Activated CD8-positive, alpha-beta memory T cell treated with anti-CD3 and anti-CD28 coated beads for 48 hours (primary cell): ENCODE results near the gene CLEC3A.
A peak's percentile ranks its signal among the peaks of the same experiment; 100 is the strongest.
"Not testable (repeated sequence)": the region's sequence is repeated elsewhere in the genome, so short reads cannot be mapped to it uniquely, and the experiment has no call there.

Experiments
- DNase-seq, 3 experiments: peaks; one replicate each; pipeline ENCODE4 v3.0.0-alpha.2; 2020; ENCODE audit warnings: low read depth in 2 of 3, low spot score in 2 of 3

Gene CLEC3A

GRCh38 chr16:78025631-78026030 is 3.3 kb downstream of the CLEC3A start:
- DNase-seq, result no peak

DNA sequence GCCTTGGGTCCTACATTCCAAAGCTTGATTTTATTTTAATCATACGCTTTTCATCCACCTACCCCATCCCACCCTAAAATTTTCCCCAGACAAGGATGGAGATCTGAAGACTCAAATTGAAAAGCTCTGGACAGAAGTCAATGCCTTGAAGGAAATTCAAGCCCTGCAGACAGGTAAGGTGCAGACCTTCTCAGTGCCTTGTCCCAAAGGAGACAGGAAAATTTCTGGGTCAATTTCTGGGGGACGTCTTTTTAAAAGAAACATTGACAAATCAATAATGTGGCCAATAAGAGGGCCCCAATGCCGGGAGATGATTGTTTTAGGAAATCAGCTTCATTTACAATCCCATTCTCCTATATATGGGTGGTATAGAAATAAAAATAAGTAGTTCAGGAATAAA is 5.7 kb downstream of the CLEC3A start:
- no peak for DNase-seq

DNA sequence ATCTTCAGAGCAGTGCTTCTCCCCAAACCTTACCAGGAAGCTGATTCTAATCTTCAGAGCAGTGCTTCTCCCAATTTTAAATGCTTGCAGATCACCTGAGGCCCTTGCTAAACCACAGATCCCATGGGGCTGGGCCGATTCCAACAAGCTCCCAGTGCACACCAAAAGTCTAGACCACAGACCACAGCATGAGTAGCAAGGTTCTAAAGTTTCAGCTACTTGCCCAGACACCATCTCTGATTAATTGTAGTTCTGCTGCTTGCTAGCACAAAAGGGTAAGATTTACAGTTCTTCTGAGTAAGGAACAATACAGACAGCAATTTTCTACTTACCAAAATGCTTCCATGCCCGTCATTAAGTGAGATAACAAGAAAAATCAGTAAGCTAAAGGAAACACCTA is 12.2 kb downstream of the CLEC3A start:
- no peak for DNase-seq

DNA sequence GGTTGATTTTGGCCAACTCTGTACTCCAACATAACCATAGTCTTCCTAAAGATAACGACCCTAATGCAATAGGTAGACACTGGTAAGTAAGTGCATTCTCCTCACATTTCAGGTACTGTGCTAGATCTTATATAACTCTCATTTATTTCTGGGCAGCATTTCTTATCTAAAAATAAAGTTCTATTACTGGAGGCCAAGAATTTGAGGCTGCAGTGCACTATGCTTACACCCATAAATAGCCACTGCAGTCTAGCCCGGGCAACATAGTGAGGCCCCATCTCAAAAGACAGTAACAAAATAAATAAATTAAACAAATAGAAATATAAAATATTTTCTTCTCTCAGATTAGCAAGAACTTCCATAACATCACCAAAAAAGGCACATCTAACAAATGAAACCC is 12.7 kb downstream of the CLEC3A start:
- DNase-seq, result no peak

GRCh38 chr16:78040396-78040795 is 18.0 kb downstream of the CLEC3A start:
- DNase-seq, result no peak

DNA sequence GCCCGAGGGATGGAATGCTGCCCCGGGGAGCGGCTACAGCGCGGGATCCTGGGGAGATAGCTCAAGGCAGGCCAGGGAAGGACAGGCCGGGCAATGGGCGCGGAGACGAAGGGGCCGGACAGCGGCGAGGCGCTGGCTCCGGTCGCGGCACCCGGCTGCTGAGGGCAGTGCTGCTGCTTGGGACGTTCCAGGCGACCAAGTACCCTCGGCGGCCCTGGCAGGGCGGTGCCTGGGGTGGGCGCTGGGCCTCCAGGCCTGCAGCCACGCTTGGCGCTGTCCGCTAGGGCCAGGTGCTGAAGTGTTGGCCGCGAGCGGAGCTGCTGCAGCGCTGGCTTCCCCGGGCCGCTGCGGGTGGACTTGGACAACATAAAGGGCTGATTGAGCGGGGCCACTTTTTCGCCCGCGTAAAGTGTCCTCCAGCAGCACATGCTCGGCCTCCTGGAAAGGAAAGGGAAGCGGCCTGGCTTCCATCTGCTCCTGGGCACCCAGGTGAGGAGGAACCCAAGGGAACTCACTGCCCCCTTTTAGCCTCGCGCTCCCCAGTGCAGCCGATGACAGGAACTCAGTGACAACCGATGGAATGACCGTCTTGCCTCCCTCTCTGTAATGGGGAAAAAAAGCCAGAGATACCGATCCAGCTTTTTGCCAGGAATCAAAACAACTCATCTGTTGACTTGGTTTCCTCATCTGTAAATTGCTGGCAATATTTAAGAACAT is 23.7 kb downstream of the CLEC3A start:
- DNase-seq, result peak in 1 of 3 experiments; percentile 6

- no peak for DNase-seq
Observed at GRCh38 chr16:78048319-78048718, 26.0 kb downstream of the CLEC3A start.

GRCh38 chr16:78050734-78051400 is 28.5 kb downstream of the CLEC3A start:
- DNase-seq, result no peak

GRCh38 chr16:78057803-78058564 is 35.6 kb downstream of the CLEC3A start:
- DNase-seq, result no peak

- DNase-seq, result not testable (repeated sequence)
Observed at GRCh38 chr16:78059806-78060205, 37.5 kb downstream of the CLEC3A start.

DNA sequence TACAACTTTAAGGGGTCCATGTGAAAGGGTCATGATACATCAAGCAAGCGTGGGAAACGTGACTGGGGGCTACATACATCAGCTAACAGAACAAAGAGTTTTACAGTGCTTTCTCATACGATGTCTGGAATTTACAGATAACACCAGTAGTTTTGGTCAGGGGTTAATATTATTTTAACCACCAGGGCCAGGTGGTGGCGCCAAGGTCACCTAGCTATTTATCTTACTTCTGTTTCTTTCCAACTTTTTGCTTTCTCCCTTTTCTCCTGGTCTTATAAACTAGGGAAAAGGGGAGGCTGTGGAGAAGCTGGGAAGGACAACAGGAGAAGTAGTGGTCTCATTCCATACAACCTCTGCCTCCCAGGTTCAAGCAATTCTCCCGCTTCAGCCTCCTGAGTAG is 37.9 kb downstream of the CLEC3A start:
- no peak for DNase-seq

DNA sequence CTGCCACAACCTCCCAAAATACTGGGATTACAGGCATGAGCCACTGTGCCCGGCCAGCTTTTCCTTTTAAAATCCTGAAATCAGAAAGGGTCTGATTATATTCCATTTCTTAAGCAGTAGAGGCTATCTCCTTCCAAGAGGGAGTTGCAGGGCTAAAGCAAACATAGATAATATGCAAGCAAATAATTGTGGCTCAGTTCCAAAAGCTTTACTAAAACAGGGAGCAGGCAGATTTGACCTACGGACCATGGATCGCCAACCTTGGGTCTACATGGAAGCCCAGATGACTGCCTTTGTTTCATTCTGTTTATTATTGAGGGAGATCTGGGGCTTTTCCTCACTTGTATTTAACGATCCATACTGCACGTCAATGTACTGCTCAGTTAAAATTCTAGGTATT is 38.5 kb downstream of the CLEC3A start:
- no peak for DNase-seq

DNA sequence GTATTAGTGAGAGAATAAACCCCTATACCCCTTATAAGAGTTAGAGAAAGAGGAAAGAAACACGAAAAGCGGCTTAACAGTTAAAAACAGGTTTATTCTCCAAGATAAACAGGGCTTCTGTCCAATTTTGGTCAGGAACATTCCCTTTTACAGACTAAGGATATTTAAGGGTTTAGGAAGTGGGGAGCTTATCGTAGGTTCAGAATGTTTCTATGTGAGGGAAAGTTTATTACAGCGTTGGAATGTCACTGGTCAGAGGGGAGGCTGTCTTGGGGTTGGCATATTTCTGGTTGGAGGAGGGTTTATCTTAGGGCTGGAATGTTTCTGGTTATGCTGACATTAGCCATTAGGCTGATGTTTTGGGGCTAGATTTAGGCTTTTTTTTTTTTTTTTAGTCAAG is 43.0 kb downstream of the CLEC3A start:
- DNase-seq, result no peak

- no peak for DNase-seq
Observed at GRCh38 chr16:78069913-78070312, 47.6 kb downstream of the CLEC3A start.

- no peak for DNase-seq
Observed at GRCh38 chr16:78072275-78072674, 49.9 kb downstream of the CLEC3A start.

DNA sequence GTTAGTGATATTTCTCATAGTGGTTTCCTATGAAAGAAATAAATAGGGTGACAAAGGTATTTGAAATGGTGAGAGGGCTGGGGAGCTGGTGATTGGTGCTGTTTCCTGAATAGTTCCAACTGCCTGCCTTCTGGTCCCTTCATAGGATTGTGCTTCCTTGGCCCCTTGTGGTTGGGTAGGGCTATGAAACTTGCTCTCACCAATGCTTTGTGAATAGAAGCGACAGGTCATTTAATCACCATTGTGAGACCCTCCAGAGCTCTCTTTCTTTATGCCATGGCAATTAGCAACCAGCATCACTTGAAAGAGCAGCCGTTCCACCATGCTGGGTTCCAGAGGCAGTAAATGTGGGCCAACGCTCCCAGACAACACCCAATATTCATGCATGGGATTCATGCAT is 53.5 kb downstream of the CLEC3A start:
- DNase-seq, result no peak

GRCh38 chr16:78081341-78081740 is 59.0 kb downstream of the CLEC3A start:
- no peak for DNase-seq
